Choroid plexus epithelial cell (primary cell): ENCODE results near the gene ATXN1.

Source experiments
- DNase-seq: peaks from one replicate; pipeline ENCODE4 v3.0.0-alpha.2; 2010; ENCODE audit warnings: low read depth
- H3K4me3 ChIP-seq: 2 replicates; pipeline ENCODE4 v1.5.1; 2011; ENCODE audit warnings: low read depth, mild to moderate bottlenecking, control low read depth, low read length, moderate library complexity
- TF ChIP-seq, protein P1 (sequence below): conservative IDR thresholded peaks from 2 replicates; pipeline ENCODE4 v1.5.1; 2011; ENCODE audit warnings: low read depth, mild to moderate bottlenecking, control low read depth, inconsistent platforms, low read length, moderate library complexity

The ATXN1 gene

DNA sequence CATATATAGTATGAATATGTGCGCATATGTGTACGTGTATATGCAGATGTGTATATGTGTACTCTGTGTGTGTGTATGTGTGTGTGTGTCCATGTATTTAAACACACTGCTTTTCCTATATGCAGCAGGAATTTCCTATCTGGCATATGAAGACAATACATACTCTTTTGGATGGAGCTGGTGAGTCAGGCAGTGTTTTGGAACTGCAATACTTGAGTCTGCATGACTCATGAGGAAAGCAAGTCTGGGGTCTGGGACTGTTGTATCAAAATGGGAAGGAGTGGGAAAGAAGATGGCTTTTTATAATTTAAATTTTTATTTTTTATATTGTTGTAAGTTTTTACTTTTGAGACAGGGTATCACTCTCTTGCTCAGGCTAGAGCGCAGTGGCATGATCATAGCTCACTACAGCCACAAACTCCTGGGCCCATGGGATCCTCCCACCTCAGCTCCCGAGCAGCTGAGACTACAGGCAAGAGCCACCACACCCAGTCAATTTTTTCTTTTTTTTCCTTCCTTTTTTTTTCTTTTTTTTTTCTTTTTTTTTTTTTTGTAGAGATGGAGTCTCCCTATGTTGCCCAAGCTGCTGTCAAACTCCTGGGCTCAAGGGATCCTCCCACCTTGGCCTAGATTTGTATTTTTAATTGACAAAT, 72.2 kb downstream of the ATXN1 start:
- TF ChIP-seq, protein P1, sequence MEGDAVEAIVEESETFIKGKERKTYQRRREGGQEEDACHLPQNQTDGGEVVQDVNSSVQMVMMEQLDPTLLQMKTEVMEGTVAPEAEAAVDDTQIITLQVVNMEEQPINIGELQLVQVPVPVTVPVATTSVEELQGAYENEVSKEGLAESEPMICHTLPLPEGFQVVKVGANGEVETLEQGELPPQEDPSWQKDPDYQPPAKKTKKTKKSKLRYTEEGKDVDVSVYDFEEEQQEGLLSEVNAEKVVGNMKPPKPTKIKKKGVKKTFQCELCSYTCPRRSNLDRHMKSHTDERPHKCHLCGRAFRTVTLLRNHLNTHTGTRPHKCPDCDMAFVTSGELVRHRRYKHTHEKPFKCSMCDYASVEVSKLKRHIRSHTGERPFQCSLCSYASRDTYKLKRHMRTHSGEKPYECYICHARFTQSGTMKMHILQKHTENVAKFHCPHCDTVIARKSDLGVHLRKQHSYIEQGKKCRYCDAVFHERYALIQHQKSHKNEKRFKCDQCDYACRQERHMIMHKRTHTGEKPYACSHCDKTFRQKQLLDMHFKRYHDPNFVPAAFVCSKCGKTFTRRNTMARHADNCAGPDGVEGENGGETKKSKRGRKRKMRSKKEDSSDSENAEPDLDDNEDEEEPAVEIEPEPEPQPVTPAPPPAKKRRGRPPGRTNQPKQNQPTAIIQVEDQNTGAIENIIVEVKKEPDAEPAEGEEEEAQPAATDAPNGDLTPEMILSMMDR, result no peak
- DNase-seq, result peak; percentile 83

DNA sequence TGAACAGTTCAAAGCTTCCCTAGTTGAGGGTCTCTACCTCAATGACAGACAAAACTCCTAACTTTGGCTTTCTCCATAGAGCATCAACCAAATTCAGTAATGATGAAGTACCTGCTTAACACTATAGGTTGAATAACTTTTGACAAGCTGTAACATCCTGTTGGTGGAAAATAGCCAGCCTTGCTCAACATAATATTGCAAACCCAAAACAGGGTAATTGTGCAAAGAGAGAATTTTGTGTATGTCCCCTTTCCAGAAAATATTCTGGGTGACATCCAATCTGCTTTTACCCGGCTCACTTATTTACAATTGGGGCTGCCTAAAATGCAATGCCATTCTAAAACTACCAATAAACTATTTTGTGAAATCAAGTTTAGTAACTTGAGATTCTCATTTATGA, 72.8 kb downstream of the ATXN1 start:
- H3K4me3 ChIP-seq, result no peak overlapping the region
- TF ChIP-seq, protein P1, result no peak
- no peak for DNase-seq

More for the DNA sequence above, 72.2 kb downstream of the ATXN1 start:
- H3K4me3 ChIP-seq, result no peak overlapping the region

DNA sequence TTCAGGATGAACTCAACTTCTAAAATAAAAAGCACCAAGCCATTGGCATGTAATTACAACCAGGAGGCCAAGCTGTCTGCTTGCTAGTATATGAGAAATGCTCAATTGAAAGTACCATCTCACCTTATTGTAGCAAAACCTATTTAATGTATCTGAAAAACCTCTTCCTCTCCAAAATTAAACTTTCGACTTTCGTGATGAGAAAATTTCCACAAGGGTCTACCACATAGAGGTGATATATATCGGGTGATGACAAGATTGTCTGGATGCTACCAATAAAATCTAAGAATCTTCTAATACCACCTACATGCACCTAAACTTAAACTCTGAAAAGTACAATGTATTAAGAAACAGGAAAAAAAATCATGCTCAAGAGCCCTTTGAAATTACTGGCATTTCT, 74.2 kb downstream of the ATXN1 start:
- DNase-seq, result no peak
- TF ChIP-seq, protein P1, result no peak
- H3K4me3 ChIP-seq, result no peak overlapping the region

DNA sequence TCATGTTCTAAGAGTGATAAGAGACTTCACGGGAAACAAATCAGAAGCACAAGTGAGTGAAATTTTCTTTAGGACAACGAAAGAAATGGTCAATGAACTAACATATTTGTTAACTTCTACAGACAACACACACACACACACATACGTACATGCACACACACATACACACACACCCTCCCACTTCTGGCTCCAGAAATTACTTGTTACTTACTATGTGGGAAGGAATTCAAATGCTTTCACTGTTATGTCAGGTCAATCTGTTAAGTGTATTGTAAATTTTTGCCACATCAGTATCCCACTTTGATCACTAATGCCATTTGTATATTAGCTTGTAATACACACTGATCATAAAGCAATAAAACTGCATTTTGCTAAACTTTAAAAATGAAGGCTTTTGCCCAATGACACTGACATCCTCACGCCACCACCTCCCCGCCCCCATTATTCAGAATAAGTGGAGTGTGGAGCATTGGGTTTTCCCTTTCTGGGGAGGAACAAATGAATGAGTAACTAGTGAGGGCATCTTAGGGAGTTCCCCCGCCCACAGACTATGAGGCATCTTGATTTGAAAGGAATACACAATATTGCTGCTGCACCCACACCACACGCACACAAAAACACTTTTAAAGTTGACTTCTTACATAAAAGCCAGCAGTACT, 76.2 kb downstream of the ATXN1 start:
- TF ChIP-seq, protein P1, result no peak

DNA sequence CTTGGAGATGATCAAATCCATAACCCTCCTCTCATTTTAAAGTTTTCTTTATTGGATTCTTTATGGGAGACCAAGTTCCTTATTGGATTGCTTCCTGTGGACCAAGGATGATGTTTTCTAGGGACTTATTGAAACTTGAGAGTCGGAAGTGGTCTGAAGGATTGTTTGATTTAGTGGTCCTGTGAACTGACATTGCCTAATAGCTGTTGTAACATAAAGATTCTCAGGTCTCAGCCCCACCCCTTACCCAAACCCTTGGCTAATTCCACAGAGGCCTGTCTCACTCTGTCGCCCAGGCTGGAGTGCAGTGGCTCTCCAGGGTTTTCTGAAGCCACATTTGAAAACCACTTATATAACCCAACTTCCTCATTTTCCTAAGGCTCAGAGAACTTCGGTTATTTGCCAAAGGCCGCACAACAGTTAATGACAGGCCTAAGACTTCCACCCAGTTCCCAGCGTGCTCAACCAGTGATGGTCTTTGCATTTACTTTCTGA, 77.0 kb downstream of the ATXN1 start:
- H3K4me3 ChIP-seq, result no peak overlapping the region
- TF ChIP-seq, protein P1, result no peak
- peak; percentile 59 for DNase-seq

More for the DNA sequence above, 76.2 kb downstream of the ATXN1 start:
- DNase-seq, result peak; percentile 73
- H3K4me3 ChIP-seq, result no peak overlapping the region

DNA sequence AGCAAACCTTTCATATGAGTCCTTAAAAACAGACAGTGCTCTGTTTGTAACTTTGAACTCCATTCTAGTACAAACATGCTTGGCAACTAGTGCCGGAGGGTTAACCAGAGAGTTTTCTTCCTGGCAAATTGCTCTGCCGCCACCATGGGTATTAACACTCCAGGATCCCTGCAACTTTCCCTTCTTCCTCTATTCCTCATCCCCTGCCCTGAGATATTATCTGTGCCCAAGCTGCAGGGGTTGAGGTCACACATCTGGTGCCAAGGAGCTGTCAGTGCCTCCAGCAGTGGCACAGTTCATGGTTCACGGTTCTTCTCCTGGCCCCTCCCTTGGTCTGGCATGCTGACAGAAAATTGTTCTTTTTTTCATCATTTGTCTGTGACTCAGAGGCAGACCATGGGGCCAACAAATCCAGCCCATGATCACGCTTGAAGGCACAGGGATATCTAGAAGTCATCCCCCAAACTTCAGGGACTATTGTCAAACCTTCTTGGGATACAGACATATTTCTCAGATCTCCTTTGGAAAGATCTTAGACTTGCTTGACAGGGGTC, 77.5 kb downstream of the ATXN1 start:
- peak; percentile 84 for DNase-seq
- TF ChIP-seq, protein P1, result no peak

More for the DNA sequence above, 77.5 kb downstream of the ATXN1 start:
- H3K4me3 ChIP-seq, result no peak overlapping the region
